HG03432 (cell line): ENCODE results near the gene TRAF7.

Source experiments
- ATAC-seq: cut with Tn5 transposase; IDR thresholded peaks from one replicate; pipeline ENCODE4 v1.9.1; 2021; ENCODE audit warnings: mild to moderate bottlenecking, moderate library complexity; ENCODE audit not compliant: unreplicated experiment

Gene TRAF7

DNA sequence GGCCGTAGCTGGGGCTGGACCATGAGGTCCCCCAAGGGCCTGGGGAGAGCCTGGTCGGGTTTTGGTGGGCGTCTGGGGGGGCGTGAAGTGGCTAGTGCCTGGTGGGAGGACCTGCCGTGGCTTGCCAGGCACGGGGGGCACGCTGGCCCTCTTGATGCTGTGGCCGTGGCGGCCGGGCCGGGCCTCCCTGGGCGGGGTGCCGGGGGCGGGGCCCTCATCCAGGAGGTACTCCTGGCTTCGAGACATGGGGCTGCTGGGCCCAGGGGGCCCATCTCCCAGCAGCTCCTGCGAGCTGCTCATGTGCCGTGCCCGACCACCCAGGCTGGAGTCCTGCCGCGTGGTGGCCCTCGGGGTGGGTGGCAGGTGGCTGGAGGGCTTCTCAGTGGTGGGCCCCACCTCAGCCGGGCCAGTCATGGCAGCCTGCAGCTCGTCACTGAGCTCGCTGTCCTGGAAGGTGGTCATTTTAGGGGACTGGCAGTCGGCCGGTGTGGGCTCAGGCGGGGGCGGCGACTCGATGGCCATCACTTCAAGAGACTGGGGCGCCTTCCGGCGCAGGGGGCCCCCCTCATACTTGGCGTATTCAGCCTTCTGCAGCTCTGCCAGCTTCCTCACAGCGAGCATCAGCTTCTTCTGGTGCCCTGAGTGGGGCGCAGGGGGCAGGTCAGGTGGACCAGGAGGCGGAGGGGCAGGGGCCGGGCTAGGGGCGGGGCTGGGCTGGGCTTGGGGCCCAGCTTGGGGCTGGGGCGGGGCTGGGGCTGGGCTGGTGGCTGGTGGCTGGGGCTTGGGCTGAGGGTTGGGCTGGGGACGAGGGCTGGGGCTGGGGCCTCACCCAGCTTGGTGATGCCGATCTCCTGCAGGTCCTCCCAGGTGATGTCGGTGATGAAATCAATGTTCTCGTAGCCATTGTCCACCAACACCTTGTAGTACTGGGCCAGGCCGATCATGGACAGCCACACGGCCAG, 25.7 kb downstream of the TRAF7 start:
- ATAC-seq, result no peak

DNA sequence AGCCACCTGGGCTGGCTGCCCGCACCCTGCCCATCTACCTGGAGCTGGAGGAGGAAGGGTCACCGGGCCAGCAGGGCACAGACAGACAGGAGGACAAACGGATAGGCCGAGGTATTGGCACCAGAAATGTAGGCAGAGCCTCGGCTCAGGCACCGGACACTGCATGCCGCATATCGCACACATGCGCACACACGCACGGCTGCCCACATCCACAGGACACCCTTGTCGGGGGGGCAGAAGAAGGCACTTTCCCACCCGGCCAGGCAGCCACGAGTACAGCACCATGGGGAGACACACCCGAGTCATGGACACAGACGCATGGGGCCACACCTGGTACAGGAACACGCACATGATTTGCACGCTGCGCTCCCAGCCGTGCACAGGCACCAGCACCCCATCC, 26.4 kb downstream of the TRAF7 start:
- no peak for ATAC-seq

DNA sequence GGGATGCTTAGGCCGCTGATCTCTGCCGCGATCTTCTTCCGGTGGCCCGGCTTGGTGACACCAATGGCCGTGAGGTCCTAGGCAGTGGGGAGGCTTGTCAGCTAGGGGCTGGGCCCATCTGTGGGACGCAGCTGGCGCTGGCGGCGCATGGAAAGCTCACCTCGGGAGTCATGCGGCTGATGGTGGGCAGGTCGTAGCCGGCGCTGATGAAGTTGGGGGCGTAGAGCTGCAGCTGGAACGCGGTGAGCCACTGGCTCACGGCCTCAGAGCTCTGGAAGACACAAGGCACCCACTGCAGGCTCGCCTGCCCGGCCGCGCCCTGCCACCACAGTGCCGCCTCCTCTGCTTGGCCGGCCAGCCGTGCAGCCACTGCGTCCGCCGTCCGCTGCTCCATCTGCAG, 28.1 kb downstream of the TRAF7 start:
- no peak for ATAC-seq

GRCh38 chr16:2184346-2184745, 28.8 kb downstream of the TRAF7 start:
- no peak for ATAC-seq

DNA sequence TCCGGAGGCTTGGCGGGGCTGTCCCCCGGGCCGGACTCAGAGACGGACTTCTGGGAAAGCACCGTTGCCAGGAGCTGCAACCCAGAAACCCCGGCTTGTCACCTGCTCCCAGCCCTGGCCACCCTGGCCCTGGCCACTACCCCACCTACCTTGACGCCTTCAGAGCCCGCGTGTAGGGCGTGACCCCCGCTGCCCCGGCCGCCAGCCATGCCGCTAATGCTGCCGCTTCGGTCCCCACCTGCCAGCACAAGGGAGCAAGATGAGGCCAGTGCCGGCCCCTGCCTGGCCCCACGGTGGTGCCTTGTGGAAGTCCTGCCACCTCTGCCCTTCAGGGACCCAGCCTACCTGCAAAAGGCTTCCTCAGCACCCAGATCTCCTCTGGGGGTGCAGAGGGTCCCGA, 29.4 kb downstream of the TRAF7 start:
- ATAC-seq, result no peak

GRCh38 chr16:2186064-2186463, 30.5 kb downstream of the TRAF7 start:
- ATAC-seq, result no peak

- ATAC-seq, result no peak
These were observed 30.9 kb downstream of the TRAF7 start for GRCh38 chr16:2186505-2186904.

DNA sequence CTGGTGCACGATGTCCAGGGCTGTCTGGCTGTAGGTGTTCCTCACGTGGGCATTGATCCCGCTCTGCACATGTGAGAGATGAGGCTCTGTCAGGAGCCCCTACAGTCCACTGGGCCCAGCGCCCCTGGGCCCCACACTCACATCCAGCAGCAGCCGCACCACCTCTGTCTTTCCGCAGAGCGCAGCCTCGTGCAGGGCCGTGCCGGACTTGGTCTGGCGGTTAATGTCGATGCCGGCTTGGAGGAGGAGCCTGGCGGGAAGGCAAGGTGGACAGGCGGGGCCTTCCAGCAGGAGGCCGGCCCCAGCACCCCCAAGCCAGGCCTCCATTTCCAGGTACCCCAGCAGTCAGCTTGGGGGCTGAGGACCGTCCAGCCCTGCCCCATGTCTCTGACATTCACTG, 31.6 kb downstream of the TRAF7 start:
- no peak for ATAC-seq

GRCh38 chr16:2188395-2188794, 32.8 kb downstream of the TRAF7 start:
- ATAC-seq, result no peak

DNA sequence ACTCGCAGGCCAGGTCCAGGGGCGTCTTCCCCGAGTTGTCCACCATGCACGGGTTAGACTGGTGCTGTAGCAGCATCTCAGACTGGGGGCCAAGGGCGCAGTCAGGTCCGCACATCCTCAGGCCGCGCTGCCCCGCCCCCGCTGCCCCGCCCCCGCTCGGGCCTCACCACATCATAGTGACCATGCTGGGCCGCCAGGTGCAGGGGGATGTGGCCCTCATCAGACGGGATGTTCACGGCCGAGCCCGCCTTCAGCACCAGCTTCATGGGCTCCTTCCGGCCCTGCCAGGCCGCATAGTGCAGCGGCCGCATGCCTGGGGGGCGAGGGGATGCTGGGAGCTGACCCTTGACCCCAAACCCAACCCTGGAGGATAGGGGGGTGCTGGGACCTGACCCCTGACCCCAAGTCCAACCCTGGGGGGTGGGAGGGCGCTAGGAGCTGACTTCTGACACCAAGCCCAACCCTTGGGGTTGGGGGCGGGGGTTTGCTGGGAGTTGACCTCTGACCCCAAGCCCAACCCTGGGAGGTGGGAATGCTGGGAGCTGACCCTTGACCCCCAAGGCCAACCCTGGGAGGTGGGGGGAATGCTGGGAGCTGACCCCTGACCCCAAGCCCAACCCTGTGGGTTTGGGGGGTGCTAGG, 33.8 kb downstream of the TRAF7 start:
- ATAC-seq, result no peak

DNA sequence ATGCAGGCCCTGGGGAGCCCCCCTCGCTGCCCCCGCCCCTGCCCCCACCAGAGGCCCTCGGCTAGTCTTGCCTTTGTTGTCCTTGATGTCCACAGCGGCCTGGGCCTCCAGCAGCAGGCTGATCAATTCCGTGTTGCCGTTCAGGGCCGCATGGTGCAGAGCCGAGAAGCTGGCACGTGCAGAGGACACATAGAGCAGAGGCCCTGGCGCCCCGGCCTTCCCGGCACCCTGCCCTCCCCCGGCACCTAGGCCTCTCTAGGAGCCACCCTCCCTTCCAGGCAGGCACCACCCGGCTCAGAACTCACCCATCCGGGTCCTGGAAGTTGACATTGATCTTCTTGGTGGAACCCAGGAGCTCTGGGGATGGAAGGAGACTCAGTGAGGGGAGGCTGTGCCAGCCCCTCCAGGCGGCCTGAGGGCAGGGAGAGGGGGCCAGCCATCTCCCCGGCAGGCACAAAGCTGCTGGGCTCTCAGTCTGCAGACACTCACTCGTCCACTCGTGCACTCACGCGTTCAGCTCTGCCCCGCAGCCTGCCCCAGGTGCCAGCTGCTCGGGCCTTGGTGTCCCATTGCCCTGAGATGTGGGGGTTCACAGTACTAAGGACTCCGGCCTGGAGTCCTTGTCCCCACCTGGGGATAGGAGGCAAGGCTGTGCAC, 34.5 kb downstream of the TRAF7 start:
- ATAC-seq, result no peak

DNA sequence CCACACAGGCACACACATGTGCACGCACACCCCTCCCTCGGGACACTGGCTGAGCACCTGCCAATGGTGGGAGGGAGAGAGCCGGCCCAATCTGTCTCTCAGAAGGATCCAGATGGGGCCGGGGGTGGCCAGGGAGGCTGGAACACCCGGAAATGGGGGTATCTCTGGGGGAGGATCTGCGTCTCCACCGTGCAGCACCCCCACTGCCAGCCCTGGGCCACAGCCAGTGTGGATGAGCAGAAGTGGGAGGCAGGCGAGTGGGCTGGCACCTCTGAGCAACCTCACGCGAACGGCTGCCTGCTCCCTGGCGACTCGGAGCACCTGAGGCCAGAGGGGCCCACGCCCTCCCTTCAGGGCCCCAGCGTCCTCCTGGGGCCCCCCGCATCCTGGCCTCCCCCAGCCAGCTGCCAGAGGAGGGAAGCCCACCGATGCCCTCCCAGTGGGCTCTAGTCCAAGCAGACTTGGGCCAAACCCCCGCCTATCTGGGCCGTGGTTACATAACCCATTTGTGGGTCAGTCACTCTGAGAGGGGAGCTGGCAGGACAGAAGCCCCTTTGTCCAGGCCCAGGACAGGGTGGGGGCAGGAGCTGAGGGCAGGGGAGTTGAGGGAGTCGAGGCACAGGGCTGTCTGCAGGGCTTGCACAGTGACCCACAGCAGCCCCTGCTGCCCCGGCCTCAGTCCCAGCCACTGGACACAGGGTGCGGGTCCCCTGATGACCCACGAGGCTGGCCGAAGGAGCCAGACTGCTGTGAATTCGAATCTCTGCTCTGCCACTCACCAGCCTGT, 35.3 kb downstream of the TRAF7 start:
- ATAC-seq, result no peak

GRCh38 chr16:2191446-2191706, 35.8 kb downstream of the TRAF7 start:
- no peak for ATAC-seq

DNA sequence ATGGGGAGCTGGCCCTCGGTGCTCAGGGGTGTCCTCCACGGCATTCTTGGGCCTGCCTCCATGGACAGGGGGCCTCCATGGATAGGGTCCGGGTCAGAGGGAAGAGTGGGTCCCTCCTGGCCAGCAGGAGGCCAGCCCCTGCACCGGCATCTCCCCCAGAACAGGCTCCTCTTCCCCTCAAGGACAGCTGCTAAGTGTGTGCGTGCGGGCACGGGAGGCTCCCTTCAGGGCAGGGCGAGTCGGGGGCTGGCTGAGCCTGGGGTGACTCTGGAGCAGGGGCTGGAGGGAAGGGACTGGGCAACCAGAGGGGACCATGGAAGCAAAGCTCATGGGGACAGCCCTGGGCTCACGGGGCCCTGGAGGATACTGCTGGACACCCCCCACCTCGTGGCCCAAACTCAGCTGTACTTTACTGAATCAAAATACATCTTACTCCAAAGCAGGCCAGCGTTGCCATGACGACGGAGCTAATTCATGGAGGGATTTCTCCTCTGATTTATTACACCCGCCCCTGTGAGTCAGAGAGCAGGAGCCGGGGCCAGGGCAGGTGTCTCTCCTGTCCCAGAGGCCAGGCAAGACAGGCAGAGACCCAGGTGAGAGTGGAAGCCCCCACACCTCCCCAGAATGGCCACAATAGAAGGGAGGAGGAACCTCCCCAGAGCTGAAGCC, 38.7 kb downstream of the TRAF7 start:
- no peak for ATAC-seq

DNA sequence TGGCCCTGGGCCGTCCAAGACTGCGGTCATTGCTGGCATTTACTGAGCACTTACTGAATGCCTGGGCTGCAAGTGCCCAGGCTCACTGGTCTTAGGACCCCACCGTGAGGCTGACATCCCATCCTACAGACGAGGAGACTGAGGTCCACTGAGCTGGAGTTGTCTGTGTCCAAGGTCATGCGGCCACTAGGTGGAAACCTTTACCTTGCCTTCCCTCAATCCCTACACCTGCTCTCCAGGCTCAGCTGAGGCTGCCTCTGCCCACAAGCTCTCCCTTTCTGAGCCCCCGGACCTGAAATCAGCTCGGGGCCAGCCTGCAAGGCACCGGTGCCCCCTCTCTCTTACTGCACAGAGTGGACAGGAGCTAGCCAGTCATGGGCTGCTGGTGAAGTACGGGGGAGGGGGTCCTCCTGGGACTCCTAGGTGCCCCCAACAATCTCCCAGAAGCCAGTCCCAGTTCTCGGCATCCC, 39.3 kb downstream of the TRAF7 start:
- ATAC-seq, result no peak

GRCh38 chr16:2195322-2196161, 40.0 kb downstream of the TRAF7 start:
- ATAC-seq, result no peak

DNA sequence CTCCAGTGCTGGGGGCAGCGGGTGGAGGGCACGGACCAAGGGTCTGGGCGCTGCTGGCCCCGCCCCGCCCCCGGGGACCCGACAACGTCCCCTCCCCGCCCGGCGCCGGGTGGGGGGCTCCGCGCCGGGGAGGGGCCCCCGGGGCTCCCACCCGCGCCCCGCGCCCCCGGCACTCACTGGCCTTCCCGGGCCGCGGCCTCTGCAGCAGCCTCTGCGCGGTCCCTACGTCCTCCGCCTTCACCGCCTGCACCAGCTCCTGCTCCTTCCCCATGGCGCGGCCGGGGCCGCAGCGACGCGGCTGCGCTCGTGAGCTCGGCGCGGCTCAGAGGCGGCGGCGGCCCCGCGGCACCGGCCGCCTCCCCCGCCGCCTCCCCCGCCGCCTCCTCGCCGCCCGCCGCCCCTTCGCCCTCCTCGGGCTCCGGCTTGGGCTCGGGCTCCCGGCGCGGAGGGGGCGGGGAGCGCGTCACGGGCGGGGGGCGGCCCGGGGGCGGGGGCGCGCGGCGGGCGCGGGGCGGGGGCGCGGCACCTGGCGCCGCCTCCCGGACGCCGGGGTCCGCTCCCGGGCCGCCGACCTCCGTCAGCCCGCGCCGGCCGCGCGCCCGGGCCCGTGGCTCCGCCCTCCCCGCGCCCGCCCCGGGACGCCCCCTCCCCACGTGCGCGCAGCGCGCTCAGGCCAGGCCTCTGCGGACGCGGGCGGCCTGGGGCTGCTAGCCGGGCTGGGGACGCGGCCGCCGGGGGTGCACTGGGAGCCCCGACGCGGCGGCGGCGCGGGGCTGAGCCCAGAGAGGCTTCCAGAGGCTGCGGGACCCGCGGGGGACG, 40.8 kb downstream of the TRAF7 start, which contains the start of gene CASKIN1:
Gene CASKIN1, minus strand, starts transcription at position 444 of the 819 bp plus-strand sequence. Its CDS starts 173 bp downstream, at position 271.
- no peak for ATAC-seq

DNA sequence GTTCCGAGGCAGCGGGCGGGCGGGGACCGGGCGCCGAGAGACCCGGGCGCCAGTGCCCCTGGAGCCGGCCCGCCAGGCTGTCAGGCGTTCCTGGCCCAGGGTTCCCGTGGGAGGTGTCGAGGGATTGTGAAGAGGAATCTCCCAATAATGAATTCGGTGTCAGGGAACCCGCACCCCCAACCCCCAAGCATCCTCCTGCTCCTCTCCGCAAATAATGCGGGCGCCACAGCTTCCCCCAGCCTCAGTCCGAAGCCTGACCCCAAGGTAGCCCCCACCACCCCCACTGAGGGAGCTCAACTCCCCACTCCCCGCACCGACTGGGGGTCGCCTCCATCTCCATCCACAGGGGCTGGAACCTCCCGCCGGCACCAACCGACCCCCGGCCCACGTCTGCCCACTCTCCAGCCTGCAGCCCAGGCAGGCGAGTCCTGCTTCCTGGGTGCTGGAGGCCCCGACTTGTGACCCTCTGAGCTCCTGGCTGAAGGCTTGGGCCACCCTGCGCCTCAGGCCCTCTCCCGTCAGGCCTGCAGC, 41.5 kb downstream of the TRAF7 start:
- no peak for ATAC-seq
